ENCODE measurements around the gene SLC26A2.

Gene SLC26A2

GRCh38 chr5:149961186-149961685 is 678 bp downstream of the SLC26A2 start:
- DNase-seq (ENCODE audit: low read depth, low spot score), result no peak

GRCh38 chr5:149961957-149962409 is 1.4 kb downstream of the SLC26A2 start:
- no peak for DNase-seq (ENCODE audit: low read depth, low spot score)

GRCh38 chr5:149962601-149963300 is 2.2 kb downstream of the SLC26A2 start:
- no peak for DNase-seq (ENCODE audit: low read depth, low spot score)

- no peak for DNase-seq (ENCODE audit: low read depth, low spot score)
Observed at GRCh38 chr5:149963729-149964128, 3.2 kb downstream of the SLC26A2 start.

- DNase-seq (ENCODE audit: low read depth, low spot score), result no peak
Observed at GRCh38 chr5:149966946-149967345, 6.4 kb downstream of the SLC26A2 start.

GRCh38 chr5:149969181-149969930 is 8.8 kb downstream of the SLC26A2 start:
- DNase-seq (ENCODE audit: low read depth, low spot score), result no peak

GRCh38 chr5:149975409-149975808 is 14.9 kb downstream of the SLC26A2 start:
- no peak for DNase-seq (ENCODE audit: low read depth, low spot score)

GRCh38 chr5:149979896-149980295 is 19.3 kb downstream of the SLC26A2 start:
- no peak for DNase-seq (ENCODE audit: low read depth, low spot score)

- no peak for DNase-seq (ENCODE audit: low read depth, low spot score)
Observed at GRCh38 chr5:149981206-149981605, 20.6 kb downstream of the SLC26A2 start.

GRCh38 chr5:149982505-149982904 is 21.9 kb downstream of the SLC26A2 start:
- no peak for DNase-seq (ENCODE audit: low read depth, low spot score)

- DNase-seq (ENCODE audit: low read depth, low spot score), result no peak
Observed at GRCh38 chr5:149988126-149988525, 27.6 kb downstream of the SLC26A2 start.

GRCh38 chr5:149990518-149991376 is 30.2 kb downstream of the SLC26A2 start:
- peak; percentile 33 for DNase-seq (ENCODE audit: low read depth, low spot score)

GRCh38 chr5:149993471-149993870 is 32.9 kb downstream of the SLC26A2 start:
- DNase-seq (ENCODE audit: low read depth, low spot score), result no peak

GRCh38 chr5:149995385-149996204 is 35.0 kb downstream of the SLC26A2 start:
- no peak for DNase-seq (ENCODE audit: low read depth, low spot score)

- DNase-seq (ENCODE audit: low read depth, low spot score), result no peak
Observed at GRCh38 chr5:149996205-149996890, 35.8 kb downstream of the SLC26A2 start.

- no peak for DNase-seq (ENCODE audit: low read depth, low spot score)
Observed at GRCh38 chr5:149998281-149998680, 37.7 kb downstream of the SLC26A2 start.

- no peak for DNase-seq (ENCODE audit: low read depth, low spot score)
Observed at GRCh38 chr5:149999359-149999758, 38.8 kb downstream of the SLC26A2 start.

- DNase-seq (ENCODE audit: low read depth, low spot score), result no peak
Observed at GRCh38 chr5:149999866-150000255, 39.3 kb downstream of the SLC26A2 start.

- peak; percentile 91 for DNase-seq (ENCODE audit: low read depth, low spot score)
Observed at GRCh38 chr5:150000256-150000989, 39.9 kb downstream of the SLC26A2 start, which contains the start of the genes HMGXB3 and TIGD6. Gene HMGXB3 (plus strand): TSS chr5:150000739. CDS start chr5:150004853, 4,114 bp downstream. Gene TIGD6 (minus strand): TSS chr5:150000654. CDS start chr5:149996348, 4,306 bp downstream.
